ENCODE results near the gene PLPPR4. TPM values are rescaled to one million over a fixed set of nuclear protein-coding genes. Genes with fewer than 3 reads are reported as not detected.

Gene PLPPR4
- total and polyA plus RNA-seq, 10 of the 15 experiments (the other 5 are each of a cell fraction or from before 2014, with no cell fraction given): not detected

GRCh38 chr1:99315305-99315704 is 51.0 kb downstream of the PLPPR4 start:
- ChIA-PET POLR2A (no interaction called here), CTCF (no interaction called here), RAD21 (ENCODE audit: unreplicated experiment) (no interaction called here), SMC1A (ENCODE audit: uncharacterized antibody, unreplicated experiment) (no interaction called here)
- TF ChIP-seq ZNF622 (IDR thresholded peaks at IDR 0.05) (no peak), RELA (IDR thresholded peaks at IDR 0.05; ENCODE audit: borderline replicate concordance, partially characterized antibody) (no peak), YBX1 (IDR thresholded peaks at IDR 0.05) (no peak), TBL1XR1 (IDR thresholded peaks at IDR 0.05; ENCODE audit: low read depth, low read length) (no peak), CHD4 (IDR thresholded peaks at IDR 0.05) (no peak), NR2C1 (IDR thresholded peaks at IDR 0.05) (no peak), STAT1 (conservative IDR thresholded peaks at IDR 0.05) (no peak), SPI1 (IDR thresholded peaks at IDR 0.05; ENCODE audit: borderline replicate concordance, insufficient read depth, low read depth, low read length) (no peak), CHD2 (IDR thresholded peaks at IDR 0.05; ENCODE audit: borderline replicate concordance, low read depth, low read length) (no peak)
- TF ChIP-seq, protein P1, sequence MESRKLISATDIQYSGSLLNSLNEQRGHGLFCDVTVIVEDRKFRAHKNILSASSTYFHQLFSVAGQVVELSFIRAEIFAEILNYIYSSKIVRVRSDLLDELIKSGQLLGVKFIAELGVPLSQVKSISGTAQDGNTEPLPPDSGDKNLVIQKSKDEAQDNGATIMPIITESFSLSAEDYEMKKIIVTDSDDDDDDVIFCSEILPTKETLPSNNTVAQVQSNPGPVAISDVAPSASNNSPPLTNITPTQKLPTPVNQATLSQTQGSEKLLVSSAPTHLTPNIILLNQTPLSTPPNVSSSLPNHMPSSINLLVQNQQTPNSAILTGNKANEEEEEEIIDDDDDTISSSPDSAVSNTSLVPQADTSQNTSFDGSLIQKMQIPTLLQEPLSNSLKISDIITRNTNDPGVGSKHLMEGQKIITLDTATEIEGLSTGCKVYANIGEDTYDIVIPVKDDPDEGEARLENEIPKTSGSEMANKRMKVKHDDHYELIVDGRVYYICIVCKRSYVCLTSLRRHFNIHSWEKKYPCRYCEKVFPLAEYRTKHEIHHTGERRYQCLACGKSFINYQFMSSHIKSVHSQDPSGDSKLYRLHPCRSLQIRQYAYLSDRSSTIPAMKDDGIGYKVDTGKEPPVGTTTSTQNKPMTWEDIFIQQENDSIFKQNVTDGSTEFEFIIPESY (IDR thresholded peaks at IDR 0.05): no peak
- TF ChIP-seq, protein P2, sequence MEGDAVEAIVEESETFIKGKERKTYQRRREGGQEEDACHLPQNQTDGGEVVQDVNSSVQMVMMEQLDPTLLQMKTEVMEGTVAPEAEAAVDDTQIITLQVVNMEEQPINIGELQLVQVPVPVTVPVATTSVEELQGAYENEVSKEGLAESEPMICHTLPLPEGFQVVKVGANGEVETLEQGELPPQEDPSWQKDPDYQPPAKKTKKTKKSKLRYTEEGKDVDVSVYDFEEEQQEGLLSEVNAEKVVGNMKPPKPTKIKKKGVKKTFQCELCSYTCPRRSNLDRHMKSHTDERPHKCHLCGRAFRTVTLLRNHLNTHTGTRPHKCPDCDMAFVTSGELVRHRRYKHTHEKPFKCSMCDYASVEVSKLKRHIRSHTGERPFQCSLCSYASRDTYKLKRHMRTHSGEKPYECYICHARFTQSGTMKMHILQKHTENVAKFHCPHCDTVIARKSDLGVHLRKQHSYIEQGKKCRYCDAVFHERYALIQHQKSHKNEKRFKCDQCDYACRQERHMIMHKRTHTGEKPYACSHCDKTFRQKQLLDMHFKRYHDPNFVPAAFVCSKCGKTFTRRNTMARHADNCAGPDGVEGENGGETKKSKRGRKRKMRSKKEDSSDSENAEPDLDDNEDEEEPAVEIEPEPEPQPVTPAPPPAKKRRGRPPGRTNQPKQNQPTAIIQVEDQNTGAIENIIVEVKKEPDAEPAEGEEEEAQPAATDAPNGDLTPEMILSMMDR (IDR thresholded peaks at IDR 0.05 in 2 of 3, conservative IDR thresholded peaks at IDR 0.05 in 1 of 3; ENCODE audit: control insufficient read depth in 2 of 3, extremely low read depth in 1 of 3, insufficient read depth in 1 of 3, low read depth in 3 of 3, low read length in 3 of 3): no peak
- TF ChIP-seq, protein P3, sequence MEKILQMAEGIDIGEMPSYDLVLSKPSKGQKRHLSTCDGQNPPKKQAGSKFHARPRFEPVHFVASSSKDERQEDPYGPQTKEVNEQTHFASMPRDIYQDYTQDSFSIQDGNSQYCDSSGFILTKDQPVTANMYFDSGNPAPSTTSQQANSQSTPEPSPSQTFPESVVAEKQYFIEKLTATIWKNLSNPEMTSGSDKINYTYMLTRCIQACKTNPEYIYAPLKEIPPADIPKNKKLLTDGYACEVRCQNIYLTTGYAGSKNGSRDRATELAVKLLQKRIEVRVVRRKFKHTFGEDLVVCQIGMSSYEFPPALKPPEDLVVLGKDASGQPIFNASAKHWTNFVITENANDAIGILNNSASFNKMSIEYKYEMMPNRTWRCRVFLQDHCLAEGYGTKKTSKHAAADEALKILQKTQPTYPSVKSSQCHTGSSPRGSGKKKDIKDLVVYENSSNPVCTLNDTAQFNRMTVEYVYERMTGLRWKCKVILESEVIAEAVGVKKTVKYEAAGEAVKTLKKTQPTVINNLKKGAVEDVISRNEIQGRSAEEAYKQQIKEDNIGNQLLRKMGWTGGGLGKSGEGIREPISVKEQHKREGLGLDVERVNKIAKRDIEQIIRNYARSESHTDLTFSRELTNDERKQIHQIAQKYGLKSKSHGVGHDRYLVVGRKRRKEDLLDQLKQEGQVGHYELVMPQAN (conservative IDR thresholded peaks at IDR 0.05): no peak
- no peak for DNase-seq (ENCODE audit: low read depth, low spot score)
- Histone ChIP-seq H3K36me3 (ENCODE audit: control insufficient read depth in 2 of 2, insufficient read depth in 2 of 2, low read length in 1 of 2) (no peaks in the 10 kb centered on the region), H4K20me1 (ENCODE audit: control insufficient read depth, insufficient read depth) (no peaks in the 10 kb centered on the region), H3K27me3 (replicated peaks in 1 of 2; ENCODE audit: control insufficient read depth in 2 of 2, insufficient read depth in 2 of 2, low read length in 1 of 2) (no peaks in the 10 kb centered on the region), H3K27ac (ENCODE audit: control insufficient read depth, insufficient read depth) (no peak overlapping the region), H3K9me3 (replicated peaks; ENCODE audit: control insufficient read depth, insufficient read depth, low read length) (no peaks in the 10 kb centered on the region), H3K79me2 (ENCODE audit: control insufficient read depth, insufficient read depth, low read length) (no peaks in the 10 kb centered on the region), H3K9ac (ENCODE audit: control insufficient read depth, insufficient read depth, low read length) (no peak overlapping the region), H3K4me3 (no peak overlapping the region), H2AFZ (ENCODE audit: control insufficient read depth, low read depth, low read length) (no peak overlapping the region), H3K4me2 (ENCODE audit: control insufficient read depth, insufficient read depth) (no peak overlapping the region), H3K4me1 (ENCODE audit: control insufficient read depth, insufficient read depth, low read length) (no peaks in the 10 kb centered on the region)
- no peak for FAIRE-seq
- WGBS (ENCODE audit: insufficient coverage, insufficient replicate concordance, low lambda C conversion rate, missing lambda C conversion rate): 7% methylated on average over 1 of the region's 1 CpG
- no peak for ATAC-seq
- in situ Hi-C loops (cut with MboI) (no loop called here), intact Hi-C loops (cut with micrococcal nuclease; ENCODE audit: unreplicated experiment) (no loop called here)
- no TSS peak for BruUV-seq (replicated peaks)

Data from GM12878 (cell line).